ENCODE data around the gene NSG2.
"Not testable (repeated sequence)": the region's sequence is repeated elsewhere in the genome, so short reads cannot be mapped to it uniquely, and the experiment has no call there.

The NSG2 gene

GRCh38 chr5:174140452-174141020, 95.0 kb downstream of the NSG2 start:
- Histone ChIP-seq H3K4me3 (ENCODE audit: low read depth in 1 of 2, low read length in 2 of 2) (no peak overlapping the region), H3K27me3 (ENCODE audit: low read depth, low read length) (no peaks in the 10 kb centered on the region), H3K4me1 (ENCODE audit: control insufficient read depth in 1 of 2, insufficient read depth in 2 of 2, low read length in 2 of 2) (no peaks in the 10 kb centered on the region), H3K9me3 (ENCODE audit: control insufficient read depth in 1 of 2, low read length in 2 of 2) (no peaks in the 10 kb centered on the region), H3K36me3 (ENCODE audit: control insufficient read depth in 1 of 2, insufficient read depth in 2 of 2, low read length in 2 of 2) (no peaks in the 10 kb centered on the region), H3K27ac (ENCODE audit: low read length) (no peak overlapping the region)

- H3K36me3 ChIP-seq (ENCODE audit: control insufficient read depth in 1 of 2, insufficient read depth in 2 of 2, low read length in 2 of 2): no peaks in the 10 kb centered on the region
- H3K27me3 ChIP-seq (ENCODE audit: low read depth, low read length): no peaks in the 10 kb centered on the region
- no peak overlapping the region for H3K4me3 ChIP-seq (ENCODE audit: low read depth in 1 of 2, low read length in 2 of 2)
- no peaks in the 10 kb centered on the region for H3K9me3 ChIP-seq (ENCODE audit: control insufficient read depth in 1 of 2, low read length in 2 of 2)
- no peaks in the 10 kb centered on the region for H3K4me1 ChIP-seq (ENCODE audit: control insufficient read depth in 1 of 2, insufficient read depth in 2 of 2, low read length in 2 of 2)
- no peak overlapping the region for H3K27ac ChIP-seq (ENCODE audit: low read length)
These were observed 95.9 kb downstream of the NSG2 start for GRCh38 chr5:174141398-174141797.

GRCh38 chr5:174145091-174145490, 99.6 kb downstream of the NSG2 start:
- no peaks in the 10 kb centered on the region for H3K36me3 ChIP-seq (ENCODE audit: control insufficient read depth in 1 of 2, insufficient read depth in 2 of 2, low read length in 2 of 2)
- H3K4me1 ChIP-seq (ENCODE audit: control insufficient read depth in 1 of 2, insufficient read depth in 2 of 2, low read length in 2 of 2): no peaks in the 10 kb centered on the region
- H3K4me3 ChIP-seq (ENCODE audit: low read depth in 1 of 2, low read length in 2 of 2): no peak overlapping the region
- H3K27me3 ChIP-seq (ENCODE audit: low read depth, low read length): no peaks in the 10 kb centered on the region
- H3K9me3 ChIP-seq (ENCODE audit: control insufficient read depth in 1 of 2, low read length in 2 of 2): no peaks in the 10 kb centered on the region
- no peak overlapping the region for H3K27ac ChIP-seq (ENCODE audit: low read length)

- Histone ChIP-seq H3K4me1 (ENCODE audit: control insufficient read depth in 1 of 2, insufficient read depth in 2 of 2, low read length in 2 of 2) (no peaks in the 10 kb centered on the region), H3K4me3 (ENCODE audit: low read depth in 1 of 2, low read length in 2 of 2) (no peak overlapping the region), H3K27ac (ENCODE audit: low read length) (no peak overlapping the region)
These were observed 100.3 kb downstream of the NSG2 start for GRCh38 chr5:174145821-174146220.

GRCh38 chr5:174146556-174146955, 101.0 kb downstream of the NSG2 start:
- H3K4me1 ChIP-seq (ENCODE audit: control insufficient read depth in 1 of 2, insufficient read depth in 2 of 2, low read length in 2 of 2): no peaks in the 10 kb centered on the region
- H3K27ac ChIP-seq (ENCODE audit: low read length): no peak overlapping the region
- H3K36me3 ChIP-seq (ENCODE audit: control insufficient read depth in 1 of 2, insufficient read depth in 2 of 2, low read length in 2 of 2): no peaks in the 10 kb centered on the region
- no peaks in the 10 kb centered on the region for H3K9me3 ChIP-seq (ENCODE audit: control insufficient read depth in 1 of 2, low read length in 2 of 2)
- no peaks in the 10 kb centered on the region for H3K27me3 ChIP-seq (ENCODE audit: low read depth, low read length)
- no peak overlapping the region for H3K4me3 ChIP-seq (ENCODE audit: low read depth in 1 of 2, low read length in 2 of 2)

More at GRCh38 chr5:174145821-174146220, 100.3 kb downstream of the NSG2 start:
- Histone ChIP-seq H3K27me3 (ENCODE audit: low read depth, low read length) (no peaks in the 10 kb centered on the region), H3K9me3 (ENCODE audit: control insufficient read depth in 1 of 2, low read length in 2 of 2) (no peaks in the 10 kb centered on the region), H3K36me3 (ENCODE audit: control insufficient read depth in 1 of 2, insufficient read depth in 2 of 2, low read length in 2 of 2) (no peaks in the 10 kb centered on the region)

GRCh38 chr5:174147012-174147411, 101.5 kb downstream of the NSG2 start:
- H3K27ac ChIP-seq (ENCODE audit: low read length); H3K36me3 ChIP-seq (ENCODE audit: control insufficient read depth in 1 of 2, insufficient read depth in 2 of 2, low read length in 2 of 2); H3K4me3 ChIP-seq (ENCODE audit: low read depth in 1 of 2, low read length in 2 of 2); H3K27me3 ChIP-seq (ENCODE audit: low read depth, low read length); H3K4me1 ChIP-seq (ENCODE audit: control insufficient read depth in 1 of 2, insufficient read depth in 2 of 2, low read length in 2 of 2); H3K9me3 ChIP-seq (ENCODE audit: control insufficient read depth in 1 of 2, low read length in 2 of 2): not testable (repeated sequence)

- no peaks in the 10 kb centered on the region for H3K27me3 ChIP-seq (ENCODE audit: low read depth, low read length)
- no peaks in the 10 kb centered on the region for H3K36me3 ChIP-seq (ENCODE audit: control insufficient read depth in 1 of 2, insufficient read depth in 2 of 2, low read length in 2 of 2)
- no peaks in the 10 kb centered on the region for H3K4me1 ChIP-seq (ENCODE audit: control insufficient read depth in 1 of 2, insufficient read depth in 2 of 2, low read length in 2 of 2)
- no peak overlapping the region for H3K27ac ChIP-seq (ENCODE audit: low read length)
- H3K4me3 ChIP-seq (ENCODE audit: low read depth in 1 of 2, low read length in 2 of 2): no peak overlapping the region
- no peaks in the 10 kb centered on the region for H3K9me3 ChIP-seq (ENCODE audit: control insufficient read depth in 1 of 2, low read length in 2 of 2)
These were observed 102.0 kb downstream of the NSG2 start for GRCh38 chr5:174147551-174147950.

- H3K27ac ChIP-seq (ENCODE audit: low read length): no peak overlapping the region
- no peaks in the 10 kb centered on the region for H3K36me3 ChIP-seq (ENCODE audit: control insufficient read depth in 1 of 2, insufficient read depth in 2 of 2, low read length in 2 of 2)
- H3K9me3 ChIP-seq (ENCODE audit: control insufficient read depth in 1 of 2, low read length in 2 of 2): no peaks in the 10 kb centered on the region
- no peak overlapping the region for H3K4me3 ChIP-seq (ENCODE audit: low read depth in 1 of 2, low read length in 2 of 2)
- no peaks in the 10 kb centered on the region for H3K27me3 ChIP-seq (ENCODE audit: low read depth, low read length)
- no peaks in the 10 kb centered on the region for H3K4me1 ChIP-seq (ENCODE audit: control insufficient read depth in 1 of 2, insufficient read depth in 2 of 2, low read length in 2 of 2)
These were observed 103.2 kb downstream of the NSG2 start for GRCh38 chr5:174148721-174149120.

- no peak overlapping the region for H3K4me3 ChIP-seq (ENCODE audit: low read depth in 1 of 2, low read length in 2 of 2)
- no peaks in the 10 kb centered on the region for H3K27me3 ChIP-seq (ENCODE audit: low read depth, low read length)
- no peaks in the 10 kb centered on the region for H3K4me1 ChIP-seq (ENCODE audit: control insufficient read depth in 1 of 2, insufficient read depth in 2 of 2, low read length in 2 of 2)
- no peaks in the 10 kb centered on the region for H3K36me3 ChIP-seq (ENCODE audit: control insufficient read depth in 1 of 2, insufficient read depth in 2 of 2, low read length in 2 of 2)
- H3K27ac ChIP-seq (ENCODE audit: low read length): no peak overlapping the region
- no peaks in the 10 kb centered on the region for H3K9me3 ChIP-seq (ENCODE audit: control insufficient read depth in 1 of 2, low read length in 2 of 2)
These were observed 103.9 kb downstream of the NSG2 start for GRCh38 chr5:174149426-174149825.

- Histone ChIP-seq H3K4me3 (ENCODE audit: low read depth in 1 of 2, low read length in 2 of 2) (no peak overlapping the region), H3K4me1 (ENCODE audit: control insufficient read depth in 1 of 2, insufficient read depth in 2 of 2, low read length in 2 of 2) (no peaks in the 10 kb centered on the region), H3K27ac (ENCODE audit: low read length) (no peak overlapping the region), H3K9me3 (ENCODE audit: control insufficient read depth in 1 of 2, low read length in 2 of 2) (peaks cover 0 to 4% of the 10 kb centered on the region in 2 donors), H3K27me3 (ENCODE audit: low read depth, low read length) (no peaks in the 10 kb centered on the region), H3K36me3 (ENCODE audit: control insufficient read depth in 1 of 2, insufficient read depth in 2 of 2, low read length in 2 of 2) (no peaks in the 10 kb centered on the region)
These were observed 104.5 kb downstream of the NSG2 start for GRCh38 chr5:174149989-174150388.

GRCh38 chr5:174151599-174152181, 106.2 kb downstream of the NSG2 start:
- Histone ChIP-seq H3K27me3 (ENCODE audit: low read depth, low read length) (no peaks in the 10 kb centered on the region), H3K36me3 (ENCODE audit: control insufficient read depth in 1 of 2, insufficient read depth in 2 of 2, low read length in 2 of 2) (no peaks in the 10 kb centered on the region), H3K4me3 (ENCODE audit: low read depth in 1 of 2, low read length in 2 of 2) (no peak overlapping the region), H3K9me3 (ENCODE audit: control insufficient read depth in 1 of 2, low read length in 2 of 2) (peaks cover 0 to 11% of the 10 kb centered on the region in 2 donors), H3K27ac (ENCODE audit: low read length) (no peak overlapping the region), H3K4me1 (ENCODE audit: control insufficient read depth in 1 of 2, insufficient read depth in 2 of 2, low read length in 2 of 2) (no peaks in the 10 kb centered on the region)

GRCh38 chr5:174154559-174154958, 109.1 kb downstream of the NSG2 start:
- peaks cover 0 to 11% of the 10 kb centered on the region in 2 donors for H3K9me3 ChIP-seq (ENCODE audit: control insufficient read depth in 1 of 2, low read length in 2 of 2)
- no peaks in the 10 kb centered on the region for H3K36me3 ChIP-seq (ENCODE audit: control insufficient read depth in 1 of 2, insufficient read depth in 2 of 2, low read length in 2 of 2)
- H3K4me3 ChIP-seq (ENCODE audit: low read depth in 1 of 2, low read length in 2 of 2): no peak overlapping the region
- H3K27me3 ChIP-seq (ENCODE audit: low read depth, low read length): no peaks in the 10 kb centered on the region
- no peak overlapping the region for H3K27ac ChIP-seq (ENCODE audit: low read length)
- H3K4me1 ChIP-seq (ENCODE audit: control insufficient read depth in 1 of 2, insufficient read depth in 2 of 2, low read length in 2 of 2): no peaks in the 10 kb centered on the region
